ENCODE data around the gene GNG14.
"Not testable (repeated sequence)": the region's sequence is repeated elsewhere in the genome, so short reads cannot be mapped to it uniquely, and the experiment has no call there.

The GNG14 gene

DNA sequence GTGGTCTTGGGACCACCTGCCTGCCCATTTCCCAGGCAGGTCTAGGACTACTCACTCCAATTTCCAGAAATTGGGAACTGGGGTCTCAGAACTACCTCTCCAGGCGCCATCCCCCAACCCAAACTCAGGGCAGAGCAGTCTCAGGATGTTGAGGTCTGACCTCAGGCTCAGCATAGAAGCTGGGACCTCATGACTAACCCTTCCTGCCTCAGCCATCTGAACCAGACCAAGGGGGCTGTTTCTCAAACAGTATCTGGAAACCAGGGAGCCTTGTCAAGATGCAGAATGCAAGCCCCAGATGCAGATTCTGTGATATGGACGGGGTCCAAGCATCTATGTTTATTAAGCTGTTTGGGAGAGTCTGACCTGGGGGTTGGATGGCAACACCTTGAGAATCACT is 7.3 kb downstream of the GNG14 start:
- TF ChIP-seq, protein P1, sequence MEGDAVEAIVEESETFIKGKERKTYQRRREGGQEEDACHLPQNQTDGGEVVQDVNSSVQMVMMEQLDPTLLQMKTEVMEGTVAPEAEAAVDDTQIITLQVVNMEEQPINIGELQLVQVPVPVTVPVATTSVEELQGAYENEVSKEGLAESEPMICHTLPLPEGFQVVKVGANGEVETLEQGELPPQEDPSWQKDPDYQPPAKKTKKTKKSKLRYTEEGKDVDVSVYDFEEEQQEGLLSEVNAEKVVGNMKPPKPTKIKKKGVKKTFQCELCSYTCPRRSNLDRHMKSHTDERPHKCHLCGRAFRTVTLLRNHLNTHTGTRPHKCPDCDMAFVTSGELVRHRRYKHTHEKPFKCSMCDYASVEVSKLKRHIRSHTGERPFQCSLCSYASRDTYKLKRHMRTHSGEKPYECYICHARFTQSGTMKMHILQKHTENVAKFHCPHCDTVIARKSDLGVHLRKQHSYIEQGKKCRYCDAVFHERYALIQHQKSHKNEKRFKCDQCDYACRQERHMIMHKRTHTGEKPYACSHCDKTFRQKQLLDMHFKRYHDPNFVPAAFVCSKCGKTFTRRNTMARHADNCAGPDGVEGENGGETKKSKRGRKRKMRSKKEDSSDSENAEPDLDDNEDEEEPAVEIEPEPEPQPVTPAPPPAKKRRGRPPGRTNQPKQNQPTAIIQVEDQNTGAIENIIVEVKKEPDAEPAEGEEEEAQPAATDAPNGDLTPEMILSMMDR (IDR thresholded peaks at IDR 0.05; ENCODE audit: low read depth, low read length, missing control alignments), result no peak
- peak overlapping the region; percentile 84 for H3K4me3 ChIP-seq (replicated peaks; ENCODE audit: low read depth, low read length)
- DNase-seq (ENCODE audit: extremely low read depth, low read depth), result no peak

DNA sequence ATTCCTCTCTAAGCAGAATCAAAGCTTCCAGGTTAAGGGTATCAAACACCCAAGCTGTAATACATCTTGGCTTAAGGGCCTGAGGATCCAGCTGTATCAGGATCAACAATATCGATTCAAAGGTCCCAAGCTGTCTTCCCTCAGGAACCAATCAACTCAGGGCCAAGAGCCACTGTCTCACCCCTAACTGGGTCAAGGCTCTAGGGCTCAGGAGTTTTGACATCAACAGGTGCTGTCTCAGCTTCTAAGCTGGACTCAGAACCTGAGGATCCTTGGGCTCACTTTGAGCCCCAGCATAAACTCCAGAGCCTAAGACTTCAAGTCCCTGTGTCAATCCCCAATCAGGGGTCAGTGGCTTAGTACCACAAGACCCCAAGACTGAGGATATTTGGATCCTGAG is 7.7 kb downstream of the GNG14 start:
- no peak for DNase-seq (ENCODE audit: extremely low read depth, low read depth)
- TF ChIP-seq, protein P1 (IDR thresholded peaks at IDR 0.05; ENCODE audit: low read depth, low read length, missing control alignments), result no peak
- H3K4me3 ChIP-seq (replicated peaks; ENCODE audit: low read depth, low read length), result peak overlapping the region; percentile 84

DNA sequence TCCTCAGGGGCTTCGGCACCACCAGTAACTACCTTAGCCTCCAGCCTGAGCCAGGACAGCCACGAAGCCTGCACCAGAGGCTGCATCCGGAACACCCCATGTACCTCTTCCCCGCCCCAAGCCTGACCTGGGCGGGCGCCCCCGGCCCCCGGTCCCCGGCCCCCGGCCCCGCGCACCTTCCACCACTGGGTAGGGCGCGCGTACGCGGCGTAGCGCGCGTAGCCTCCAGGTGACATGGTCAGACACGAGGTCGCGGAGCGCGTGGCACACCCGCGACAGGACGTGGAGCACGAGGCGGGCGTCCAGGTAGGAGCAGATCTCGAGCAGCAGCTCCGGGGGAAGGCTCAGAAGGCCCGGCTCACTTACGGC is 8.2 kb downstream of the GNG14 start:
- TF ChIP-seq, protein P1 (IDR thresholded peaks at IDR 0.05; ENCODE audit: low read depth, low read length, missing control alignments), result no peak
- H3K4me3 ChIP-seq (replicated peaks; ENCODE audit: low read depth, low read length), result peak overlapping the region; percentile 84
- no peak for DNase-seq (ENCODE audit: extremely low read depth, low read depth)

DNA sequence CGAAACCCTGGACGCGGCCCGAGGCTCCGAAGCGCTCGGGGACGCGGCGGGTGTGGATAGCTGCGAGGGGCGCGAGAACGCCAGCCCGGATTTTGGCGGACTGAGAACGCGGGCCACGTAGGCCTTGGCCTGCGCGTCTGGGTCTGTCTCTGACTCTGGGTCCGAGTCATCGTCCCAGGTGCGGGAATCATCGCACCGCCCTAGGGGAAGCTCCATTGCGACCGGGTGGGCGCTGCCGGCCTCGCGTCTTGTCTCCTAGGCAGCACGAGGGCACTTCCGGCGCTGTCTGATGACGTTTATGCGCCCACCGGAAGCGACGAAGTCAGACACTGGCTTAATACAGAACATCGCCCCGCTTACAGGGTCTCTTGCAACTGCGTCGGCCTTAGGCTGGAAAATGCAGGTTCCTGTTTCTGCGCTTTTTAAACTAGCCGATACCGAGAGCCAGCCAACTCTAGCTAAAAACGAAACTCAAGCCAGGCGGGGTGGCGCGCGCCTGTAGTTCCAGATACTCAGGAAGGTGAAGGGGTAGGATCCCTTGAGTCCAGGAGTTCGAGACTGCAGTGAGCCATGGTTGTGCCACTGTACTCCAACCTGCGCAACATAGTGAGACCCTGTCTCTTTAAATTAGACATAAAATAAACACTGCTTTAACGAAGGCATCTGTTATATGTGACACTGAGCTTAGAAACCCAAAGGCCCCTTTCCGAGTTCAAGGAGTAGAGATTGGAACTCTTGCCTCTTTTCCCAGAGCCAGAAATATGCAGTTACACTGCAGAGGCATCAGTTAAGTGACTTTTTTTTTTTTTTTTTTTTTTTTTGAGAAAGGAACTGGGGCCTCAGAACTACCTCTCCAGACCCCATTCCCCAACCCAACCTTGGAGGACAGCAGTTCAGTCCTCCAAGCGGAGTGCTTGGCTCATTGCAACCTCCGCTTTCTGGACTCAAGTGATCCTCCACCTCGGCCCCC is 8.9 kb downstream of the GNG14 start, which contains the start of gene FBXW9:
TSS of gene FBXW9 (minus strand) at position 266 of the 970 bp plus-strand sequence. CDS start at position 216, 50 bp downstream.
- TF ChIP-seq, protein P1 (IDR thresholded peaks at IDR 0.05; ENCODE audit: low read depth, low read length, missing control alignments), result no peak
- H3K4me3 ChIP-seq (replicated peaks; ENCODE audit: low read depth, low read length), result peak within 1 kb of the TSS; percentile 84
- DNase-seq (ENCODE audit: extremely low read depth, low read depth), result peak; percentile 87

DNA sequence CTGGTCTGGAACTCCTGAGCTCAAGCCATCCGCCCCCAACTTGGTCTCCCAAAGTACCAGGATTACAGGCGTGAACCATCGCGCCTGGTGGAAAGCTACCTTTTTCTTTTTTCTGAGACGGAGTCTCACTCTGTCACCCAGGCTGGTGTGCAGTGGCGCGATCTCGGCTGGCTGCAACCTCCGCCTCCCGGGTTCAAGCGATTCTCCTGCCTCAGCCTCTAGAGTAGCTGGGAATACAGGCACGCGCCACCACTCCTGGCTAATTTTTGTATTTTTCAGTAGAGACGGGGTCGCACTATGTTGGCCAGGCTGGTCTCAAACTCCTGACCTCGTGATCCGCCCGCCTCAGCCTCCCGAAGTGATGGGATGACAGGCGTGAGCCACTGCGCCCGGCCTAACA is 9.6 kb downstream of the GNG14 start:
- not testable (repeated sequence) for DNase-seq (ENCODE audit: extremely low read depth, low read depth)
- peak overlapping the region; percentile 84 for H3K4me3 ChIP-seq (replicated peaks; ENCODE audit: low read depth, low read length)

DNA sequence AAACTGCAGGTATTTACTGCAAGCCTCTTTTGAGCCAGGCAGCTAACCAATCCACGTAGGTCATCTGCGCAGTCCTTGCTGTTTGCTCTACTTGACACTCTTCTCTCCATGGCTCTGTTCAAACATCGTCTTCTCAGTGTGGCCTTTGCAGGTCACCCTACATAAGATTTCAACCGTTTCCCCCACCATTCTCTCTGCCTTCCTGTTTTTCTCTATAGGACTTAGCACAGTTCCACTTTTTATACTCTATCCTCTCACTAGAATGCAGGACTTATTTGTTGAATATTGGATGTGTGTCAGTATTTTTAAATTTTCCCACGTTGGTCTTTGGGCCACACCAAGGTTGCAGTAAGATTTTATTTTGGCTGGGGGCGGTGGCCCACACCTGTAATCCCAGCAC is 10.3 kb downstream of the GNG14 start:
- TF ChIP-seq, protein P1 (IDR thresholded peaks at IDR 0.05; ENCODE audit: low read depth, low read length, missing control alignments), result no peak

DNA sequence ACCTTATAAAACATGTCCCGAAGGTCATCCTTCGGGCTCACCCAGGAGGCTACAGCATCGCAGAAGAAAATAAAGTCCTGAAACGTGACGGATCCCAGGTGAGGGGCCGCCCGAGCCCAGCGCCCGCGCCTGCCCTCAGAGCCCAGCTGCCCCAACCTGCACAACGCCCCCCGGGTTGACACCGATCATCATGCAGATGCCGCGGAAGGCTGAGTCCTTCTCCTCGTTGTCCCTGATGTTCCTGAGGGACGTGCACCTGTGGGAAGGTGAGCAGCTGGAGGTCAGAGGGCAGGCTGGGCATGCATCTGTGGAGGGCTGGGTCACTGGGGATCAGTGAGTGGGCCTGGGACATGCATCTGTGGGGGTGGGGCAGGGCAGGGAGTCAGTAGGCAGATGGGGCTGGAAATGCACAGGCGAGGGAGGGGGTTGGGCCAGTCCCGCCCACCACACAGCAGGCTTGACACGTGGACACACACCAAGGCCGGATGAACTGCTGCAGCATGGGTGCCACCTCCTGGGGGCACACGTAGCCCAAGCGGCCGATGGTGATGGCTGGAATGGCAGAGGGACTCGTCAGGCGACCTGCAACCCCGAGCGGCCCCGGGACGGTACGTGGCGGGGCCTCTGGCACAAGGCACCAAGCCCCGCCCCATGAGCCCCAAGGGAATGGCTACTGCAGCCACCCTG is 13.9 kb downstream of the GNG14 start:
- DNase-seq (ENCODE audit: extremely low read depth, low read depth), result no peak
- H3K4me3 ChIP-seq (replicated peaks; ENCODE audit: low read depth, low read length), result no peak overlapping the region
- TF ChIP-seq, protein P1 (IDR thresholded peaks at IDR 0.05; ENCODE audit: low read depth, low read length, missing control alignments), result no peak

More for the DNA sequence above, 10.3 kb downstream of the GNG14 start:
- no peak for DNase-seq (ENCODE audit: extremely low read depth, low read depth)
- no peak overlapping the region for H3K4me3 ChIP-seq (replicated peaks; ENCODE audit: low read depth, low read length)
